ACC112 (cell line): ENCODE measurements around the gene PRDM16.

Experiments
- H2AFZ ChIP-seq: fragments of 200-600 bp; sonication (generic); one replicate; pipeline ENCODE4 v1.6.0; 2017; ENCODE audit warnings: antibody characterized with exemption, low read length; ENCODE audit not compliant: unreplicated experiment
- H3K27ac ChIP-seq: fragments of 200-600 bp; sonication (generic); 2 replicates; pipeline ENCODE4 v1.5.1; 2014; ENCODE audit warnings: low read depth, mild to moderate bottlenecking, antibody characterized with exemption, low read length, moderate library complexity
- H3K27me3 ChIP-seq: fragments of 200-600 bp; sonication (generic); 2 replicates; pipeline ENCODE4 v1.6.1; 2014; ENCODE audit warnings: mild to moderate bottlenecking, antibody characterized with exemption, low read length, moderate library complexity, mixed read lengths; ENCODE audit not compliant: insufficient read depth
- H3K36me3 ChIP-seq: fragments of 200-600 bp; sonication (generic); 2 replicates; pipeline ENCODE4 v1.6.1; 2016; ENCODE audit warnings: mild to moderate bottlenecking, antibody characterized with exemption, low read length, moderate library complexity, mixed read lengths; ENCODE audit not compliant: insufficient read depth
- H3K4me1 ChIP-seq: fragments of 200-600 bp; sonication (generic); one replicate; pipeline ENCODE4 v1.6.1; 2016; ENCODE audit warnings: low read length, mixed read lengths; ENCODE audit not compliant: insufficient read depth, unreplicated experiment, control insufficient read depth
- H3K4me3 ChIP-seq: fragments of 200-600 bp; sonication (generic); 2 replicates; pipeline ENCODE4 v1.5.1; 2014; ENCODE audit warnings: mild to moderate bottlenecking, low read depth, low read length
- H3K79me2 ChIP-seq: fragments of 200-600 bp; sonication (generic); one replicate; pipeline ENCODE4 v1.6.0; 2016; ENCODE audit warnings: low read length; ENCODE audit not compliant: control insufficient read depth, unreplicated experiment, insufficient read depth

PRDM16 gene

GRCh38 chr1:3145532-3146325 is 76.7 kb downstream of the PRDM16 start:
- no peak overlapping the region for H2AFZ ChIP-seq
- no peaks in the 10 kb centered on the region for H3K79me2 ChIP-seq
- H3K4me3 ChIP-seq = no peak overlapping the region
- no peak overlapping the region for H3K27ac ChIP-seq
- no peaks in the 10 kb centered on the region for H3K4me1 ChIP-seq
- no peaks in the 10 kb centered on the region; the same call in 1 of the 2 replicates for H3K27me3 ChIP-seq
- no peaks in the 10 kb centered on the region for H3K36me3 ChIP-seq

GRCh38 chr1:3146458-3146857 is 77.5 kb downstream of the PRDM16 start:
- Histone ChIP-seq H2AFZ (no peak overlapping the region), H3K27me3 (no peaks in the 10 kb centered on the region), H3K4me1 (no peaks in the 10 kb centered on the region), H3K79me2 (no peaks in the 10 kb centered on the region), H3K27ac (no peak overlapping the region), H3K4me3 (no peak overlapping the region), H3K36me3 (no peaks in the 10 kb centered on the region)

- no peaks in the 10 kb centered on the region for H3K79me2 ChIP-seq
- no peak overlapping the region for H3K4me3 ChIP-seq
- no peak overlapping the region for H2AFZ ChIP-seq
- H3K27ac ChIP-seq = no peak overlapping the region
- H3K27me3 ChIP-seq = no peaks in the 10 kb centered on the region
- no peaks in the 10 kb centered on the region for H3K4me1 ChIP-seq
- H3K36me3 ChIP-seq = no peaks in the 10 kb centered on the region
Measured at GRCh38 chr1:3146907-3147306, 77.9 kb downstream of the PRDM16 start.

GRCh38 chr1:3148171-3148570 is 79.2 kb downstream of the PRDM16 start:
- Histone ChIP-seq H3K79me2 (no peaks in the 10 kb centered on the region), H2AFZ (no peak overlapping the region), H3K27me3 (no peaks in the 10 kb centered on the region), H3K36me3 (no peaks in the 10 kb centered on the region), H3K4me1 (no peaks in the 10 kb centered on the region), H3K27ac (no peak overlapping the region), H3K4me3 (no peak overlapping the region)

- H3K4me1 ChIP-seq = no peaks in the 10 kb centered on the region
- no peaks in the 10 kb centered on the region for H3K36me3 ChIP-seq
- no peaks in the 10 kb centered on the region for H3K27me3 ChIP-seq
- H2AFZ ChIP-seq = no peak overlapping the region
- H3K4me3 ChIP-seq = no peak overlapping the region
- H3K27ac ChIP-seq = no peak overlapping the region
- no peaks in the 10 kb centered on the region for H3K79me2 ChIP-seq
Measured at GRCh38 chr1:3149277-3149676, 80.3 kb downstream of the PRDM16 start.

GRCh38 chr1:3151456-3151855 is 82.5 kb downstream of the PRDM16 start:
- Histone ChIP-seq H3K4me1 (no peaks in the 10 kb centered on the region), H2AFZ (no peak overlapping the region), H3K36me3 (no peaks in the 10 kb centered on the region), H3K79me2 (no peaks in the 10 kb centered on the region), H3K27me3 (no peaks in the 10 kb centered on the region), H3K27ac (no peak overlapping the region), H3K4me3 (no peak overlapping the region)

- Histone ChIP-seq H3K79me2 (no peaks in the 10 kb centered on the region), H3K4me1 (no peaks in the 10 kb centered on the region), H3K27ac (no peak overlapping the region), H3K27me3 (no peaks in the 10 kb centered on the region), H3K36me3 (no peaks in the 10 kb centered on the region), H2AFZ (no peak overlapping the region), H3K4me3 (no peak overlapping the region)
Measured at GRCh38 chr1:3152143-3152542, 83.1 kb downstream of the PRDM16 start.

- H3K27me3 ChIP-seq = no peaks in the 10 kb centered on the region
Measured at GRCh38 chr1:3153197-3153596, 84.2 kb downstream of the PRDM16 start.

GRCh38 chr1:3153902-3154795 is 85.1 kb downstream of the PRDM16 start:
- Histone ChIP-seq H3K79me2 (no peaks in the 10 kb centered on the region), H3K36me3 (no peaks in the 10 kb centered on the region), H3K27ac (no peak overlapping the region), H3K4me3 (no peak overlapping the region), H3K27me3 (no peaks in the 10 kb centered on the region), H2AFZ (no peak overlapping the region), H3K4me1 (no peaks in the 10 kb centered on the region)

More at GRCh38 chr1:3153197-3153596, 84.2 kb downstream of the PRDM16 start:
- Histone ChIP-seq H3K79me2 (no peaks in the 10 kb centered on the region), H3K36me3 (no peaks in the 10 kb centered on the region), H3K4me1 (no peaks in the 10 kb centered on the region), H2AFZ (no peak overlapping the region), H3K4me3 (no peak overlapping the region), H3K27ac (no peak overlapping the region)

- Histone ChIP-seq H3K36me3 (no peaks in the 10 kb centered on the region), H2AFZ (no peak overlapping the region), H3K79me2 (no peaks in the 10 kb centered on the region), H3K4me1 (no peaks in the 10 kb centered on the region), H3K27ac (no peak overlapping the region), H3K27me3 (no peaks in the 10 kb centered on the region), H3K4me3 (no peak overlapping the region)
Measured at GRCh38 chr1:3155056-3155925, 86.3 kb downstream of the PRDM16 start.
